ENCODE results near the gene FGF18.

The FGF18 gene

DNA sequence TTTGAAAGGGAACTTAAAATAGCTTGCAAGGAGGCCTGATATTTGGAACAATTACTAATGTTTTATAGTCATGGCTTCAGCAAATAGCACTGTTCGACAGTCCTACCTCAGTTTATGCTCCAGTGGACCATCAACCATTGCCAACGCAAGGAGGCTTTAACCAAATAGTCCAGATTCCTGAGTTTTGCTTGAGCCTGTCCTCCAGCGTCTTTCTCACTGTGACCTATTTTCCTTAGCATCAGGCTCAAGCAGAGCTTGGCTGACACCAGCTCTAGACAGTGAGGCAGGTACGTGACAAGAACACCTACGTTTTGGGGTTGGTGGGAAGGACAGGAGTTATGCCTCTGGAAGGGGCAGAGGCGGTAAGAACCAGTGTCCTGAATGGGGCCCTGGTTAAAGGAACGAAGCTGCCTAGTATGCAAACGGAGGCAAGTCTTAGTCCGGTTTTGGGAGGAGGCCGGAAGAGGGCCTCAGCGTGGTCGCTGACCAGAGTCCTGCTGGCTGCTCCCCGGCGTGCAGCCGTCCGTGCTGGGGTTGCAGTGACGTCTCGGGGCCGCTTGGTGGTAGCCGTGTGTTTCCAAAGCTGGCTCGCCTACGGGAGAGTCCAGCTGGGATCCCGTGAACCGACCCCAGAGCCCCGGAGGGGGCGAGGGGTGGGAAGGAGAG is 998 bp upstream of the FGF18 start (continued):
- TF ChIP-seq, protein P1, sequence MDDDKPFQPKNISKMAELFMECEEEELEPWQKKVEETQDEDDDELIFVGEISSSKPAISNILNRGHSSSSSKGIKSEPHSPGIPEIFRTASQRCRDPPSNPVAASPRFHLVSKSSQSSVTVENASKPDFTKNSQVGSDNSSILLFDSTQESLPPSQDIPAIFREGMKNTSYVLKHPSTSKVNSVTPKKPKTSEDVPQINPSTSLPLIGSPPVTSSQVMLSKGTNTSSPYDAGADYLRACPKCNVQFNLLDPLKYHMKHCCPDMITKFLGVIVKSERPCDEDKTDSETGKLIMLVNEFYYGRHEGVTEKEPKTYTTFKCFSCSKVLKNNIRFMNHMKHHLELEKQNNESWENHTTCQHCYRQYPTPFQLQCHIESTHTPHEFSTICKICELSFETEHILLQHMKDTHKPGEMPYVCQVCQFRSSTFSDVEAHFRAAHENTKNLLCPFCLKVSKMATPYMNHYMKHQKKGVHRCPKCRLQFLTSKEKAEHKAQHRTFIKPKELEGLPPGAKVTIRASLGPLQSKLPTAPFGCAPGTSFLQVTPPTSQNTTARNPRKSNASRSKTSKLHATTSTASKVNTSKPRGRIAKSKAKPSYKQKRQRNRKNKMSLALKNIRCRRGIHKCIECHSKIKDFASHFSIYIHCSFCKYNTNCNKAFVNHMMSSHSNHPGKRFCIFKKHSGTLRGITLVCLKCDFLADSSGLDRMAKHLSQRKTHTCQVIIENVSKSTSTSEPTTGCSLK (tag by site-specific recombination; IDR thresholded peaks at IDR 0.05) = no peak
- TF ChIP-seq ZNF654 (tag by site-specific recombination; IDR thresholded peaks at IDR 0.05; ENCODE audit: low read depth) = peak; percentile 82
- no peak for TF ChIP-seq ZNF621 (tag by site-specific recombination; IDR thresholded peaks at IDR 0.05)
- no peak for TF ChIP-seq ZNF239 (tag by site-specific recombination; IDR thresholded peaks at IDR 0.05)
- no peak for TF ChIP-seq OSR2 (tag by site-specific recombination; IDR thresholded peaks at IDR 0.05)
- 0 out of 2 replicates have a peak, but pooled peaks have one; percentile 15 for TF ChIP-seq GLIS1 (tag by site-specific recombination; IDR thresholded peaks at IDR 0.05)
- peak; percentile 61 for TF ChIP-seq BCL11A (tag by site-specific recombination; IDR thresholded peaks at IDR 0.05; ENCODE audit: low read depth)
- TF ChIP-seq KLF16 (tag by site-specific recombination; IDR thresholded peaks at IDR 0.05) = no peak
- no peak for TF ChIP-seq ZNF311 (tag by site-specific recombination; IDR thresholded peaks at IDR 0.05; ENCODE audit: borderline replicate concordance)
- TF ChIP-seq ZNF629 (tag by site-specific recombination; IDR thresholded peaks at IDR 0.05) = no peak
- TF ChIP-seq ZNF23 (tag by site-specific recombination; IDR thresholded peaks at IDR 0.05; ENCODE audit: borderline replicate concordance) = no peak
- peak; percentile 74 for TF ChIP-seq EGR2 (tag by site-specific recombination; IDR thresholded peaks at IDR 0.05; ENCODE audit: low read depth)
- no peak for TF ChIP-seq ZNF433 (tag by site-specific recombination; IDR thresholded peaks at IDR 0.05; ENCODE audit: low read depth)
- TF ChIP-seq TCF7L2 (IDR thresholded peaks at IDR 0.05; ENCODE audit: borderline replicate concordance, low read depth, low read length) = no peak
- TF ChIP-seq, protein P2, sequence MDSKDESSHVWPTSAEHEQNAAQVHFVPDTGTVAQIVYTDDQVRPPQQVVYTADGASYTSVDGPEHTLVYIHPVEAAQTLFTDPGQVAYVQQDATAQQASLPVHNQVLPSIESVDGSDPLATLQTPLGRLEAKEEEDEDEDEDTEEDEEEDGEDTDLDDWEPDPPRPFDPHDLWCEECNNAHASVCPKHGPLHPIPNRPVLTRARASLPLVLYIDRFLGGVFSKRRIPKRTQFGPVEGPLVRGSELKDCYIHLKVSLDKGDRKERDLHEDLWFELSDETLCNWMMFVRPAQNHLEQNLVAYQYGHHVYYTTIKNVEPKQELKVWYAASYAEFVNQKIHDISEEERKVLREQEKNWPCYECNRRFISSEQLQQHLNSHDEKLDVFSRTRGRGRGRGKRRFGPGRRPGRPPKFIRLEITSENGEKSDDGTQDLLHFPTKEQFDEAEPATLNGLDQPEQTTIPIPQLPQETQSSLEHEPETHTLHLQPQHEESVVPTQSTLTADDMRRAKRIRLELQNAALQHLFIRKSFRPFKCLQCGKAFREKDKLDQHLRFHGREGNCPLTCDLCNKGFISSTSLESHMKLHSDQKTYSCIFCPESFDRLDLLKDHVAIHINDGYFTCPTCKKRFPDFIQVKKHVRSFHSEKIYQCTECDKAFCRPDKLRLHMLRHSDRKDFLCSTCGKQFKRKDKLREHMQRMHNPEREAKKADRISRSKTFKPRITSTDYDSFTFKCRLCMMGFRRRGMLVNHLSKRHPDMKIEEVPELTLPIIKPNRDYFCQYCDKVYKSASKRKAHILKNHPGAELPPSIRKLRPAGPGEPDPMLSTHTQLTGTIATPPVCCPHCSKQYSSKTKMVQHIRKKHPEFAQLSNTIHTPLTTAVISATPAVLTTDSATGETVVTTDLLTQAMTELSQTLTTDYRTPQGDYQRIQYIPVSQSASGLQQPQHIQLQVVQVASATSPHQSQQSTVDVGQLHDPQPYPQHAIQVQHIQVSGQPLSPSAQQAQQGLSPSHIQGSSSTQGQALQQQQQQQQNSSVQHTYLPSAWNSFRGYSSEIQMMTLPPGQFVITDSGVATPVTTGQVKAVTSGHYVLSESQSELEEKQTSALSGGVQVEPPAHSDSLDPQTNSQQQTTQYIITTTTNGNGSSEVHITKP (tag by site-specific recombination; IDR thresholded peaks at IDR 0.05) = no peak
- no peak for TF ChIP-seq RBAK (tag by site-specific recombination; IDR thresholded peaks at IDR 0.05)
- TF ChIP-seq, protein P3, sequence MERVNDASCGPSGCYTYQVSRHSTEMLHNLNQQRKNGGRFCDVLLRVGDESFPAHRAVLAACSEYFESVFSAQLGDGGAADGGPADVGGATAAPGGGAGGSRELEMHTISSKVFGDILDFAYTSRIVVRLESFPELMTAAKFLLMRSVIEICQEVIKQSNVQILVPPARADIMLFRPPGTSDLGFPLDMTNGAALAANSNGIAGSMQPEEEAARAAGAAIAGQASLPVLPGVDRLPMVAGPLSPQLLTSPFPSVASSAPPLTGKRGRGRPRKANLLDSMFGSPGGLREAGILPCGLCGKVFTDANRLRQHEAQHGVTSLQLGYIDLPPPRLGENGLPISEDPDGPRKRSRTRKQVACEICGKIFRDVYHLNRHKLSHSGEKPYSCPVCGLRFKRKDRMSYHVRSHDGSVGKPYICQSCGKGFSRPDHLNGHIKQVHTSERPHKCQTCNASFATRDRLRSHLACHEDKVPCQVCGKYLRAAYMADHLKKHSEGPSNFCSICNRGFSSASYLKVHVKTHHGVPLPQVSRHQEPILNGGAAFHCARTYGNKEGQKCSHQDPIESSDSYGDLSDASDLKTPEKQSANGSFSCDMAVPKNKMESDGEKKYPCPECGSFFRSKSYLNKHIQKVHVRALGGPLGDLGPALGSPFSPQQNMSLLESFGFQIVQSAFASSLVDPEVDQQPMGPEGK (tag by site-specific recombination; IDR thresholded peaks at IDR 0.05) = no peak; the same call in 1 of the 2 replicates
- TF ChIP-seq ZNF221 (tag by site-specific recombination; IDR thresholded peaks at IDR 0.05; ENCODE audit: borderline replicate concordance) = no peak
- TF ChIP-seq, protein P4, sequence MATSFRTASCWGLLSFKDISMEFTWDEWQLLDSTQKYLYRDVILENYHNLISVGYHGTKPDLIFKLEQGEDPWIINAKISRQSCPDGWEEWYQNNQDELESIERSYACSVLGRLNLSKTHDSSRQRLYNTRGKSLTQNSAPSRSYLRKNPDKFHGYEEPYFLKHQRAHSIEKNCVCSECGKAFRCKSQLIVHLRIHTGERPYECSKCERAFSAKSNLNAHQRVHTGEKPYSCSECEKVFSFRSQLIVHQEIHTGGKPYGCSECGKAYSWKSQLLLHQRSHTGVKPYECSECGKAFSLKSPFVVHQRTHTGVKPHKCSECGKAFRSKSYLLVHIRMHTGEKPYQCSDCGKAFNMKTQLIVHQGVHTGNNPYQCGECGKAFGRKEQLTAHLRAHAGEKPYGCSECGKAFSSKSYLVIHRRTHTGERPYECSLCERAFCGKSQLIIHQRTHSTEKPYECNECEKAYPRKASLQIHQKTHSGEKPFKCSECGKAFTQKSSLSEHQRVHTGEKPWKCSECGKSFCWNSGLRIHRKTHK (tag by site-specific recombination; IDR thresholded peaks at IDR 0.05) = no peak
- TF ChIP-seq ZFP37 (tag by site-specific recombination; IDR thresholded peaks at IDR 0.05) = 0 out of 2 replicates have a peak, but pooled peaks have one; percentile 35
- TF ChIP-seq, protein P5, sequence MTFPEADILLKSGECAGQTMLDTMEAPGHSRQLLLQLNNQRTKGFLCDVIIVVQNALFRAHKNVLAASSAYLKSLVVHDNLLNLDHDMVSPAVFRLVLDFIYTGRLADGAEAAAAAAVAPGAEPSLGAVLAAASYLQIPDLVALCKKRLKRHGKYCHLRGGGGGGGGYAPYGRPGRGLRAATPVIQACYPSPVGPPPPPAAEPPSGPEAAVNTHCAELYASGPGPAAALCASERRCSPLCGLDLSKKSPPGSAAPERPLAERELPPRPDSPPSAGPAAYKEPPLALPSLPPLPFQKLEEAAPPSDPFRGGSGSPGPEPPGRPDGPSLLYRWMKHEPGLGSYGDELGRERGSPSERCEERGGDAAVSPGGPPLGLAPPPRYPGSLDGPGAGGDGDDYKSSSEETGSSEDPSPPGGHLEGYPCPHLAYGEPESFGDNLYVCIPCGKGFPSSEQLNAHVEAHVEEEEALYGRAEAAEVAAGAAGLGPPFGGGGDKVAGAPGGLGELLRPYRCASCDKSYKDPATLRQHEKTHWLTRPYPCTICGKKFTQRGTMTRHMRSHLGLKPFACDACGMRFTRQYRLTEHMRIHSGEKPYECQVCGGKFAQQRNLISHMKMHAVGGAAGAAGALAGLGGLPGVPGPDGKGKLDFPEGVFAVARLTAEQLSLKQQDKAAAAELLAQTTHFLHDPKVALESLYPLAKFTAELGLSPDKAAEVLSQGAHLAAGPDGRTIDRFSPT (tag by site-specific recombination; IDR thresholded peaks at IDR 0.05) = no peak
- TF ChIP-seq ZNF394 (tag by site-specific recombination; IDR thresholded peaks at IDR 0.05; ENCODE audit: borderline replicate concordance) = no peak
- TF ChIP-seq ZFHX2 (tag by site-specific recombination; conservative IDR thresholded peaks at IDR 0.05) = peak; percentile 78
- TF ChIP-seq IKZF3 (tag by site-specific recombination; IDR thresholded peaks at IDR 0.05) = 0 out of 2 replicates have a peak, but pooled peaks have one; percentile 39
- TF ChIP-seq ZNF404 (tag by site-specific recombination; IDR thresholded peaks at IDR 0.05) = no peak
- peak; percentile 89 for TF ChIP-seq ZEB2 (tag by site-specific recombination; IDR thresholded peaks at IDR 0.05)
